ENCODE data around the gene REPS2. TPM values are rescaled to one million over a fixed set of nuclear protein-coding genes. Genes with fewer than 3 reads are reported as not detected.

The REPS2 gene
- total RNA-seq, 1 experiment from 2014 or later, result 3.7 TPM

DNA sequence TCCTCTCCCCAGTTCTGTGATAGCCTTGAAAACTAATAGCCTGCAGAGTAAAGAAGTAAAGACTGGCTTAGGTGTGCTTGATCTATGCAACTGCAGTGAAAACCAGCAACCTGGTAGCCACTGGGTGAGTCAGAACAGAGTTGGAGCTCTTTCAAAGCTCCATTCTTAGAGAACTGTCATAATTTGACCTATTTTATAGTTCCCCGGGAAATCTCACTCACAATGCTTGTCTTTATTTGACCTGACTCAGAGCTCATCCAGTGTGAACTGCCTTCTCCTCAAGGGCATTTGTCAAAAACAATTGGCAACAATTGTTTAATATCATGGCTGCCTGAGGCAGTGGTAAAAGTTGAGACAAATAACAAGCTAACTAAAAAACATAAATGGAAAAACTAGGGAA, 215.5 kb downstream of the REPS2 start:
- Mint-ChIP-seq H3K27ac (no peak overlapping the region), H3K9me3 (peaks cover 52% of the 10 kb centered on the region in 2 experiments), H3K27me3 (ENCODE audit: low read depth) (no peaks in the 10 kb centered on the region), H3K36me3 (ENCODE audit: insufficient read depth in 1 of 3, low read depth in 3 of 3) (peaks cover 32 to 53% (median 42%) of the 10 kb centered on the region in 3 experiments), H3K4me3 (no peak overlapping the region), H3K4me1 (peaks cover 15 to 23% of the 10 kb centered on the region in 2 experiments)
- H2AK5ac ChIP-seq (ENCODE audit: insufficient read length, low read length), result no peak overlapping the region
- no peak overlapping the region for H2BK12ac ChIP-seq (ENCODE audit: insufficient read length, low read depth, low read length)
- WGBS (ENCODE audit: extremely low coverage, insufficient read length, low lambda C conversion rate), result no CpG with 5 or more reads among the region's 1 CpG
- TF ChIP-seq, protein P1, sequence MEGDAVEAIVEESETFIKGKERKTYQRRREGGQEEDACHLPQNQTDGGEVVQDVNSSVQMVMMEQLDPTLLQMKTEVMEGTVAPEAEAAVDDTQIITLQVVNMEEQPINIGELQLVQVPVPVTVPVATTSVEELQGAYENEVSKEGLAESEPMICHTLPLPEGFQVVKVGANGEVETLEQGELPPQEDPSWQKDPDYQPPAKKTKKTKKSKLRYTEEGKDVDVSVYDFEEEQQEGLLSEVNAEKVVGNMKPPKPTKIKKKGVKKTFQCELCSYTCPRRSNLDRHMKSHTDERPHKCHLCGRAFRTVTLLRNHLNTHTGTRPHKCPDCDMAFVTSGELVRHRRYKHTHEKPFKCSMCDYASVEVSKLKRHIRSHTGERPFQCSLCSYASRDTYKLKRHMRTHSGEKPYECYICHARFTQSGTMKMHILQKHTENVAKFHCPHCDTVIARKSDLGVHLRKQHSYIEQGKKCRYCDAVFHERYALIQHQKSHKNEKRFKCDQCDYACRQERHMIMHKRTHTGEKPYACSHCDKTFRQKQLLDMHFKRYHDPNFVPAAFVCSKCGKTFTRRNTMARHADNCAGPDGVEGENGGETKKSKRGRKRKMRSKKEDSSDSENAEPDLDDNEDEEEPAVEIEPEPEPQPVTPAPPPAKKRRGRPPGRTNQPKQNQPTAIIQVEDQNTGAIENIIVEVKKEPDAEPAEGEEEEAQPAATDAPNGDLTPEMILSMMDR (conservative IDR thresholded peaks at IDR 0.05), result no peak
- no peak overlapping the region for H3K56ac ChIP-seq (ENCODE audit: insufficient read length, low read depth, low read length)
- H3K23ac ChIP-seq (ENCODE audit: insufficient read length, low read depth, low read length), result no peak overlapping the region
- no peak overlapping the region for H3K4ac ChIP-seq (ENCODE audit: low read depth, low read length)
- no peak overlapping the region for H3K27ac ChIP-seq (ENCODE audit: insufficient read length, low read depth, low read length)
- H4K20me1 ChIP-seq (ENCODE audit: control insufficient read depth, insufficient read depth, insufficient read length), result no peaks in the 10 kb centered on the region
- H3K18ac ChIP-seq (ENCODE audit: insufficient read length, low read depth, low read length), result no peak overlapping the region
- no peak overlapping the region for H2BK20ac ChIP-seq (ENCODE audit: low read depth, low read length, poor library complexity, severe bottlenecking)
- no peak overlapping the region for H3T11ph ChIP-seq (ENCODE audit: low read length)
- no peaks in the 10 kb centered on the region for H3K4me1 ChIP-seq (ENCODE audit: insufficient read depth, low read length)
- no peak overlapping the region for H4K5ac ChIP-seq (ENCODE audit: insufficient read length, low read depth, low read length)
- no peak overlapping the region for H2BK5ac ChIP-seq (ENCODE audit: insufficient read length, low read length)
- H3K9me3 ChIP-seq (ENCODE audit: control insufficient read depth, low read depth, low read length), result peaks cover 27% of the 10 kb centered on the region
- no peak overlapping the region for H3K4me2 ChIP-seq (ENCODE audit: insufficient read depth, insufficient read length, low read length)
- no peak overlapping the region for H2BK15ac ChIP-seq (ENCODE audit: low read depth, low read length)
- H2BK120ac ChIP-seq (ENCODE audit: low read depth, low read length, poor library complexity, severe bottlenecking), result no peak overlapping the region
- H2AFZ ChIP-seq (ENCODE audit: low read length), result no peak overlapping the region
- no peaks in the 10 kb centered on the region for H3K27me3 ChIP-seq (ENCODE audit: insufficient read depth, low read length)
- no peaks in the 10 kb centered on the region for H3K79me2 ChIP-seq (ENCODE audit: insufficient read depth, low read length)
- no peak overlapping the region for H4K8ac ChIP-seq (replicated peaks; ENCODE audit: insufficient read length, low read depth, low read length)
- H3K23me2 ChIP-seq (ENCODE audit: insufficient read length, low read depth, low read length, poor library complexity, severe bottlenecking), result no peaks in the 10 kb centered on the region
- no peak for DNase-seq
- H3K9ac ChIP-seq (ENCODE audit: extremely low read depth, insufficient read length, low read length), result no peak overlapping the region
- no peak overlapping the region for H3K14ac ChIP-seq (ENCODE audit: insufficient read depth, low read length)
- no peaks in the 10 kb centered on the region for H3K79me1 ChIP-seq (ENCODE audit: insufficient read depth, low read depth, low read length, poor library complexity, severe bottlenecking)
- no peak overlapping the region for H4K91ac ChIP-seq (ENCODE audit: insufficient read length, low read depth, low read length)
